Type B pancreatic cell (in vitro differentiated cells): Measurements from ENCODE around the gene BTBD9. TPM values are rescaled to one million over a fixed set of nuclear protein-coding genes. Genes with fewer than 3 reads are reported as not detected.

Source experiments
- DNase-seq: peaks from one replicate; pipeline ENCODE4 v3.0.0; 2021; ENCODE audit warnings: mixed read lengths; ENCODE audit not compliant: unreplicated experiment; ENCODE audit errors: extremely low spot score
- H3K27ac Mint-ChIP-seq: 2 replicates; pipeline ENCODE4 v1.8.0; 2021; ENCODE audit warnings: mild to moderate bottlenecking, mixed read lengths
- H3K27me3 Mint-ChIP-seq: 2 replicates; pipeline ENCODE4 v1.8.0; 2021; ENCODE audit warnings: mixed read lengths
- H3K36me3 Mint-ChIP-seq: 2 replicates; pipeline ENCODE4 v1.8.0; 2021; ENCODE audit warnings: mixed read lengths
- H3K4me1 Mint-ChIP-seq: one replicate; pipeline ENCODE4 v1.8.0; 2021; ENCODE audit warnings: mixed read lengths; ENCODE audit not compliant: unreplicated experiment
- H3K4me3 Mint-ChIP-seq: 2 replicates; pipeline ENCODE4 v1.8.0; 2021; ENCODE audit warnings: mild to moderate bottlenecking, mixed read lengths
- H3K9me3 Mint-ChIP-seq: 2 replicates; pipeline ENCODE4 v1.8.0; 2021; ENCODE audit warnings: mixed read lengths
- CTCF ChIP-seq: fragments of 200-600 bp; sonication (generic); conservative IDR thresholded peaks from 2 replicates; pipeline ENCODE4 v1.5.0; 2021; ENCODE audit warnings: antibody characterized with exemption, mild to moderate bottlenecking
- total RNA-seq: library from RNA; stranded (reverse); gene quantifications from 2 replicates; pipeline ENCODE4 v1.2.1, GENCODE V29; 2021; ENCODE audit warnings: low replicate concordance

Gene BTBD9
- total RNA-seq, 1 donor from 2014 or later = 14.9 TPM

- Mint-ChIP-seq H3K27ac (no peak overlapping the region), H3K36me3 (no peaks in the 10 kb centered on the region), H3K4me1 (peaks cover 26% of the 10 kb centered on the region), H3K27me3 (no peaks in the 10 kb centered on the region), H3K4me3 (no peak overlapping the region), H3K9me3 (no peaks in the 10 kb centered on the region)
- DNase-seq = no peak
- TF ChIP-seq CTCF = no peak
These were observed 445.5 kb downstream of the BTBD9 start for GRCh38 chr6:38194282-38194572.

GRCh38 chr6:38193481-38194281 is 446.0 kb downstream of the BTBD9 start:
- H3K27ac Mint-ChIP-seq = peak overlapping the region; percentile 19
- peaks cover 26% of the 10 kb centered on the region for H3K4me1 Mint-ChIP-seq
- no peaks in the 10 kb centered on the region for H3K27me3 Mint-ChIP-seq
- no peak for TF ChIP-seq CTCF
- no peak overlapping the region for H3K4me3 Mint-ChIP-seq
- DNase-seq = no peak
- no peaks in the 10 kb centered on the region for H3K9me3 Mint-ChIP-seq
- no peaks in the 10 kb centered on the region for H3K36me3 Mint-ChIP-seq

GRCh38 chr6:38193051-38193450 is 446.7 kb downstream of the BTBD9 start:
- Mint-ChIP-seq H3K4me1 (peaks cover 30% of the 10 kb centered on the region), H3K9me3 (no peaks in the 10 kb centered on the region), H3K4me3 (no peak overlapping the region), H3K36me3 (no peaks in the 10 kb centered on the region), H3K27me3 (no peaks in the 10 kb centered on the region), H3K27ac (no peak overlapping the region)
- DNase-seq = no peak
- TF ChIP-seq CTCF = no peak

- Mint-ChIP-seq H3K4me1 (peaks cover 36% of the 10 kb centered on the region), H3K9me3 (no peaks in the 10 kb centered on the region), H3K4me3 (no peak overlapping the region), H3K36me3 (no peaks in the 10 kb centered on the region), H3K27ac (no peak overlapping the region), H3K27me3 (no peaks in the 10 kb centered on the region)
- TF ChIP-seq CTCF = no peak
- DNase-seq = no peak
These were observed 447.2 kb downstream of the BTBD9 start for GRCh38 chr6:38192487-38192886.

- peaks cover 2% of the 10 kb centered on the region for H3K27me3 Mint-ChIP-seq
- peaks cover 3% of the 10 kb centered on the region for H3K36me3 Mint-ChIP-seq
- no peak for DNase-seq
- H3K27ac Mint-ChIP-seq = no peak overlapping the region
- H3K9me3 Mint-ChIP-seq = no peaks in the 10 kb centered on the region
- TF ChIP-seq CTCF = no peak
- H3K4me1 Mint-ChIP-seq = peaks cover 41% of the 10 kb centered on the region
- H3K4me3 Mint-ChIP-seq = no peak overlapping the region
These were observed 447.7 kb downstream of the BTBD9 start for GRCh38 chr6:38192011-38192410.
